ENCODE results near the gene SERTAD2.

The SERTAD2 gene

DNA sequence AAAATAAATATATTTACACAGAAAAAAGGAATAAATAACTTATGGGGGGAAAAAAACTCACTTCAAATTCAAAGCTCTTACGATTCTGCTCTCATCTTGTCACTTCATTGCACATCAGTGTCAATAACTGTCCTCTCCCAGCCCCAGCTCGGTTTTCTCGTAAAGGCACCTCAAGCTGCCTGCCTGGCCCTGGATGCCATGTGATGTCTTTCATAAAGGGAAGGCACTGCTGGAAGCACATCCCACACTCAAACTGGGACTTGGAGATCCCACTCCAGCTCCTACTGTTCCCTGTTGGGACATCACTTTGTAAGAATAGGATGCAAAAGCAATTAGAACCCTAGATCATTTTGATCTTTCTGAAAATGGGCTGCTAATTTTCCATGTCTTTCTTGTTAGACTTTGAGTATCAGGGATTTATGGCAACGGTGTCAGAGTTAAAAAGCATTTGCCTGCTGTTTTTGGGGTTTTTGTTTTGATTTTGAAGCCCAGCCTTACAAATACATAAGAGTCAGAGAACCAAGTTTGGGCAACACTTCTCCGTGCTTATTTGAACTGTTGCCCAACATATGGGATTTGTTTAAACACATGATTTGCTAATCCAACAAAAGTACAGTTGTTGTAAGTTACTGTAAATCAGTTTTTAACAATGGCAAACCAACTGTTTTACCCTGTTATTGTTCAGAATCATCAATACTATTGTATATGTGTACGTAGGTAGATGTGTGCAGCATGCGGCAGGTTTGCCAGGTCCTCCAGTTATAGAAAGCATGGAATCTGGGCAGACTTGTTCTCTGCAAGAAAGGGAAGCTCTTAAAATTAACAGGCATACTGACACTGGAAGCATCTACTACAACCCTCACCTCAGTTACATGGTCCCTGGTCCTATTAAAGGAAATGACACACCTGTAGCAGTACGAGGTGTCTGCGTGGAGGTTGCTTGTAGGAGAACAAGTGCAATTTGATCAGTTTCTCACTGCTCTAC lies 20.6 kb downstream of the SERTAD2 start:
- TF ChIP-seq, protein P1, sequence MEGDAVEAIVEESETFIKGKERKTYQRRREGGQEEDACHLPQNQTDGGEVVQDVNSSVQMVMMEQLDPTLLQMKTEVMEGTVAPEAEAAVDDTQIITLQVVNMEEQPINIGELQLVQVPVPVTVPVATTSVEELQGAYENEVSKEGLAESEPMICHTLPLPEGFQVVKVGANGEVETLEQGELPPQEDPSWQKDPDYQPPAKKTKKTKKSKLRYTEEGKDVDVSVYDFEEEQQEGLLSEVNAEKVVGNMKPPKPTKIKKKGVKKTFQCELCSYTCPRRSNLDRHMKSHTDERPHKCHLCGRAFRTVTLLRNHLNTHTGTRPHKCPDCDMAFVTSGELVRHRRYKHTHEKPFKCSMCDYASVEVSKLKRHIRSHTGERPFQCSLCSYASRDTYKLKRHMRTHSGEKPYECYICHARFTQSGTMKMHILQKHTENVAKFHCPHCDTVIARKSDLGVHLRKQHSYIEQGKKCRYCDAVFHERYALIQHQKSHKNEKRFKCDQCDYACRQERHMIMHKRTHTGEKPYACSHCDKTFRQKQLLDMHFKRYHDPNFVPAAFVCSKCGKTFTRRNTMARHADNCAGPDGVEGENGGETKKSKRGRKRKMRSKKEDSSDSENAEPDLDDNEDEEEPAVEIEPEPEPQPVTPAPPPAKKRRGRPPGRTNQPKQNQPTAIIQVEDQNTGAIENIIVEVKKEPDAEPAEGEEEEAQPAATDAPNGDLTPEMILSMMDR (IDR thresholded peaks at IDR 0.05; ENCODE audit: extremely low read depth, insufficient read depth, missing control alignments): no peak
- in situ Hi-C loops (cut with MboI; ENCODE audit: low pct_unique_long_range_greater_than_20kb, low sequenced_read_pairs, unreplicated experiment): no loop called here
- no peak for DNase-seq (ENCODE audit: low spot score)

GRCh38 chr2:64631771-64632170 lies 21.9 kb downstream of the SERTAD2 start:
- no peak for DNase-seq (ENCODE audit: low spot score)
- TF ChIP-seq, protein P1 (IDR thresholded peaks at IDR 0.05; ENCODE audit: extremely low read depth, insufficient read depth, missing control alignments): no peak
- in situ Hi-C loops (cut with MboI; ENCODE audit: low pct_unique_long_range_greater_than_20kb, low sequenced_read_pairs, unreplicated experiment): no loop called here

- DNase-seq (ENCODE audit: low spot score): no peak
- TF ChIP-seq, protein P1 (IDR thresholded peaks at IDR 0.05; ENCODE audit: extremely low read depth, insufficient read depth, missing control alignments): no peak
- in situ Hi-C loops (cut with MboI; ENCODE audit: low pct_unique_long_range_greater_than_20kb, low sequenced_read_pairs, unreplicated experiment): no loop called here
Measured at GRCh38 chr2:64630752-64631151, 23.0 kb downstream of the SERTAD2 start.

GRCh38 chr2:64629875-64630274 lies 23.8 kb downstream of the SERTAD2 start:
- TF ChIP-seq, protein P1 (IDR thresholded peaks at IDR 0.05; ENCODE audit: extremely low read depth, insufficient read depth, missing control alignments): no peak
- no peak for DNase-seq (ENCODE audit: low spot score)
- in situ Hi-C loops (cut with MboI; ENCODE audit: low pct_unique_long_range_greater_than_20kb, low sequenced_read_pairs, unreplicated experiment): no loop called here

DNA sequence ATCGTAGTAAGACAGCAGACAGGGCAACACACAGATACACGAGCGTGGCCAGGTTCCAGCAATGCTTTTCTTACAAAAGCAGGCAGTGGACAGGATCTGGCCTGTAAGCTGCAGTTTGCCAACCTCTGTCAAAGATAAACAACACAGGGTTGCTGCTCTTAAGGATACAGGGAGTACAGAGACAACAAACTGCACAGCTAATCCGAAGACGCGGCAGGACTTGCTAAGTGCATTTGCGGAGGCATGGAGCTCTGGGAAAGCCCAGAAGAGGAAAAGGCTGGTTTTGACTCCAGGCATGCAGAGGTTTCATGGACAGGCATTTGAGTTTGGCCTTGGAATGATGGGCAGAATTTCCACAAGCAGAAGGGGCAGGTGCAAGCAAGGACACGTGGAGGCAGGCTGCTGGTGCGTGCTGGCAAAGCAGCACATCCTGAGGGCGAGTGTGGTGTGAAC lies 24.4 kb downstream of the SERTAD2 start:
- TF ChIP-seq, protein P1 (IDR thresholded peaks at IDR 0.05; ENCODE audit: extremely low read depth, insufficient read depth, missing control alignments): no peak
- in situ Hi-C loops (cut with MboI; ENCODE audit: low pct_unique_long_range_greater_than_20kb, low sequenced_read_pairs, unreplicated experiment): no loop called here

DNA sequence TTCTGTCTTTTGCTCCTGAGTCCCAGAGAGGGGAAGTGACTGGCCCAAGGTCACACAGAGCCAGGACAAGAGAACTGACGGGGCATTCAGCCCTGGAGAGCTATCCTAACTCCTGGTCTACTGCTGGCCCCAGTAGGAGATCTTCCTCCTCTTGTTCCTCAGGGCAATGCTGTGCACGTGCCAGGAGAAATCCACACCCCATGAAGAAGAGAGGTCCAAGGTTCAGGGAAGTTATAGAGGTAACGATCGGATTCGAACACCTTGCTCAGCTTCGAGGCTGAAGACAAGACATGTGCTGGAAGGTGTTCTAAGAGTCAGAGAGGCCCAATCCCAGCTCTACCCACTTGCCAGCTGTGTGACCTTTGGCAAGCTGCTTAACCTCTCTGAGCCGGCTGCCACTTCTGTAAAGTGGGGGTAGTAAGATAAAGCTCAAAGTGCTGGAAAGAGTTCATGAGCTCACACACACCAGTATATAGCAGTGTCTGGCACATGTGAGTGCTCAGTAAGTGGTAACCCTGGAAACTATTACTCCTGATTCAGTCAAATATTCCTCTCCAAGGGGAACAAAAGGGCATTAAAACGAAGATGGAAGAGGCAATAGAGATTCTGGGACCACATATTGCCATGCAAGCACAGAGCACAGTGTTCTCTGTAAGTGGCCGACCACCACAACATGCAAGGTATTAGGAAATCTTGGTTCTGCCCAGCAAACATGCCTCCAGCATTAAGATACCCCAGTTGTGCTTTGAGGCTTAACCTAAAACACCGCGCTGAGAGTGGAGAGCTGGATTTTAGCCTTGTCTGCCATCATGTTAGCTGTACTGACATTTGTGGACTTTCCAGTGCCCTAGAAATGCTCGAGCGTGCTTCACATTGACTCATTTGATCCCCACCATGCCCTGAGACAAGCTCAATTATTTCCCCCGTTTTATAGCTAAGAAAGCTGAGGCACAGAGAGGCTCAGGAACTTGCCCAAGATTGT lies 25.6 kb downstream of the SERTAD2 start:
- in situ Hi-C loops (cut with MboI; ENCODE audit: low pct_unique_long_range_greater_than_20kb, low sequenced_read_pairs, unreplicated experiment): no loop called here
- TF ChIP-seq, protein P1 (IDR thresholded peaks at IDR 0.05; ENCODE audit: extremely low read depth, insufficient read depth, missing control alignments): no peak
- DNase-seq (ENCODE audit: low spot score): no peak

More for the DNA sequence above, 24.4 kb downstream of the SERTAD2 start:
- DNase-seq (ENCODE audit: low spot score): no peak

All from GM13977 (cell line).